ENCODE measurements around the gene HABP4. TPM values are rescaled to one million over a fixed set of nuclear protein-coding genes. Genes with fewer than 3 reads are reported as not detected.

Gene HABP4
- total and polyA plus RNA-seq, 4 donors = 4.7 to 10.2 (median 8.2) TPM

DNA sequence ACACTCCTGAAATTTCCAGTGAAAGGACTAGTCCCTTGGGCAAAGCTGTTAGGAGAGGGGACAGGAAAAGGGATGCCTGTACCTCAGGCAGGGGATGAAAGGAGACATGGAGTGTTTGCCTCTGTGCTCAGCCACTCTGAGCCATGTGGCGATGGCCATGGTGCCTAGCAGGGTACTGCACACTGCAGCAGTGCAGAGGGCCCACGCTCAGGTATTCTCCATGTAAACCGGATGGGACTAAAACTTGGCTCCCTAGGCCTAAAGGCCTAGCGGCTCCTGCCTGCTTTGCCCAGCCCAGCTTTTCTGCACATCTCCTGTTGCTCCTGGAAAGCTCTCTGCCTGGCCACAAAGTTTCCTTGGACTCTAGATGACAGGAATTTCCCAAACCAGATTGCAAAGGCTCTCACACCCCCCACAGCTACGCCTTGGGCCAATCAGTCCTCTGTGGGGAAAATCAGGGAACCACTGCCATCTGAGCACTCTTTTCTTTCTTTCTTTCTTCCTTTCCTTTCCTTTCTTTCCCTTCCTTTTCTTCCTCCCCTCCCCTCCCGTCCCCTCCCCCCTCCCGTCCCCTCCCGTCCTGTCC, 44.3 kb downstream of the HABP4 start:
- H3K4me3 ChIP-seq = no peak overlapping the region
- TF ChIP-seq, protein P1, sequence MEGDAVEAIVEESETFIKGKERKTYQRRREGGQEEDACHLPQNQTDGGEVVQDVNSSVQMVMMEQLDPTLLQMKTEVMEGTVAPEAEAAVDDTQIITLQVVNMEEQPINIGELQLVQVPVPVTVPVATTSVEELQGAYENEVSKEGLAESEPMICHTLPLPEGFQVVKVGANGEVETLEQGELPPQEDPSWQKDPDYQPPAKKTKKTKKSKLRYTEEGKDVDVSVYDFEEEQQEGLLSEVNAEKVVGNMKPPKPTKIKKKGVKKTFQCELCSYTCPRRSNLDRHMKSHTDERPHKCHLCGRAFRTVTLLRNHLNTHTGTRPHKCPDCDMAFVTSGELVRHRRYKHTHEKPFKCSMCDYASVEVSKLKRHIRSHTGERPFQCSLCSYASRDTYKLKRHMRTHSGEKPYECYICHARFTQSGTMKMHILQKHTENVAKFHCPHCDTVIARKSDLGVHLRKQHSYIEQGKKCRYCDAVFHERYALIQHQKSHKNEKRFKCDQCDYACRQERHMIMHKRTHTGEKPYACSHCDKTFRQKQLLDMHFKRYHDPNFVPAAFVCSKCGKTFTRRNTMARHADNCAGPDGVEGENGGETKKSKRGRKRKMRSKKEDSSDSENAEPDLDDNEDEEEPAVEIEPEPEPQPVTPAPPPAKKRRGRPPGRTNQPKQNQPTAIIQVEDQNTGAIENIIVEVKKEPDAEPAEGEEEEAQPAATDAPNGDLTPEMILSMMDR (IDR thresholded peaks at IDR 0.05; ENCODE audit: control extremely low read depth, extremely low read depth) = no peak
- no peak overlapping the region for H3K27ac ChIP-seq (ENCODE audit: low read depth in 1 of 2, low read length in 1 of 2)
- no peak overlapping the region for H3K9ac ChIP-seq (ENCODE audit: insufficient read depth in 1 of 2, low read length in 2 of 2)
- no peak for ATAC-seq (ENCODE audit: insufficient read depth, low FRiP score)
- peaks cover under 1 to 9% (median 3%) of the 10 kb centered on the region in 4 donors for H3K36me3 ChIP-seq (ENCODE audit: control insufficient read depth in 4 of 4, insufficient read depth in 4 of 4, low read length in 4 of 4)
- no peak for DNase-seq
- 85 to 96% methylated on average over 8 of the region's 8 CpGs for WGBS, 2 donors
- H3K9me3 ChIP-seq (ENCODE audit: control insufficient read depth in 4 of 4, insufficient read depth in 3 of 4, low read length in 3 of 4) = no peaks in the 10 kb centered on the region
- H3K27me3 ChIP-seq (ENCODE audit: control insufficient read depth in 3 of 3, insufficient read depth in 3 of 3, low read length in 2 of 3) = no peaks in the 10 kb centered on the region
- peaks cover 0 to 8% (median 0%) of the 10 kb centered on the region in 5 donors for H3K4me1 ChIP-seq (ENCODE audit: control insufficient read depth in 5 of 5, insufficient read depth in 5 of 5, low read length in 5 of 5)

DNA sequence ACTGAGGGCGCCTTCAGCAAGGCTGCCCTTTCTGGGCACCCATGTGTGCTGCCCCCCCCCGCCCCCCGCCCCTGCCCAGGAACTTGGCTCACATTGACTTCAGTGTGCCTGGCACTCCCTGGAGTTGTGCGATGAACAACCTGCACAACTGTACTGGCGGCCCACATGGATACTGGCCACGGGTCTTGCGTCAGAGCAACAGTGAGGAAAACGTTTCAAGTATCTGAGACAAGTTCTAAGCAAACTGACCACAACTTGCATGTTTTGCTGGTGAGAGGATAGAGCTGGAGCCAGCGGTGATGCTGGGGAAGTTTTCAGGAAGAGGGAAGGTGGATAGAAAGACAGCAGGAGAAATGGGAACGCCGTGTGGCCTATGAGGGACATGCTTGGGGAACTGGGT, 45.4 kb downstream of the HABP4 start:
- Histone ChIP-seq H3K4me1 (ENCODE audit: control insufficient read depth in 5 of 5, insufficient read depth in 5 of 5, low read length in 5 of 5) (peaks cover 0 to 8% (median 0%) of the 10 kb centered on the region in 5 donors), H3K27ac (ENCODE audit: low read depth in 1 of 2, low read length in 1 of 2) (no peak overlapping the region), H3K27me3 (ENCODE audit: control insufficient read depth in 3 of 3, insufficient read depth in 3 of 3, low read length in 2 of 3) (no peaks in the 10 kb centered on the region), H3K4me3 (no peak overlapping the region), H3K9ac (ENCODE audit: insufficient read depth in 1 of 2, low read length in 2 of 2) (no peak overlapping the region), H3K36me3 (ENCODE audit: control insufficient read depth in 4 of 4, insufficient read depth in 4 of 4, low read length in 4 of 4) (peaks cover 0 to 6% (median 0%) of the 10 kb centered on the region in 4 donors), H3K9me3 (ENCODE audit: control insufficient read depth in 4 of 4, insufficient read depth in 3 of 4, low read length in 3 of 4) (no peaks in the 10 kb centered on the region)
- 71 to 76% methylated on average over 11 of the region's 11 CpGs for WGBS, 2 donors
- ATAC-seq (ENCODE audit: insufficient read depth, low FRiP score) = no peak
- TF ChIP-seq, protein P1 (IDR thresholded peaks at IDR 0.05; ENCODE audit: control extremely low read depth, extremely low read depth) = no peak
- DNase-seq = no peak

DNA sequence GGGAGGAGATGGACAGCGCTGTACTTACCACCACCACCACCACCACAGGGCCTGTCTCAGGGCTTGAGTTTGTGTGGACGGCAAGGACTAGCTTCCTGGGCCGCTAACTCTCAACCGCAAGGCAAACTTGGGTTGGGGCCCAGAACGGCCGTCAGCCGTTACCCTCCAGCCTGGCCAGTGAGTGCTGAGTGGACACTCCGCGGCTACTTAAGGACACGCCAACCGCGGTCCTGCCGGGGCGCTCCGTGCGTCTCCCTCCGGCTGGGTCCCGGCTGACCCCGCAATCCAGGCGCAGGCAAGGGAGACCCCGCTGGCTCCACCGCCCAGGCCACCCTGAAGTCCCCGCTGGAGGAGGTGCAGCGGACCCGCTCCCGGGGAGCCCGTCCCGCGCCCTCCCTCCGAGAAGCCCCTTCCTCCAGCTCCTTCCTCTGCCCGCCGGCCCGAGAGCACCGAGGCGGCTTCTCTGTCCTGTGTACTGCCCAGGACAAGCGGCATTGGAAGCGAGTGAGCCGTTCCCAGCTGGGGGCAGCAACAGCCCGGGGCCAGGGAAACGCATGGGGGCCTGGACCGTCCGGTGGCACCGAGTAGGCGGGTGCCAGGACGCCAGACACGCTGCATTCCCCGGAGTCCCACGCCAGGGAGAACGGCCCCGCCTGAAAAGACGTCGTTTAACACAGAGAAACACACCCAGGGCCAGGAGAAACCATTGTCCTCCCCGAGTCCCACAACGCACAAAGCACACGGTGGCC, 46.6 kb downstream of the HABP4 start:
- TF ChIP-seq, protein P1 (IDR thresholded peaks at IDR 0.05; ENCODE audit: control extremely low read depth, extremely low read depth) = no peak
- Histone ChIP-seq H3K9me3 (ENCODE audit: control insufficient read depth in 4 of 4, insufficient read depth in 3 of 4, low read length in 3 of 4) (no peaks in the 10 kb centered on the region), H3K27me3 (ENCODE audit: control insufficient read depth in 3 of 3, insufficient read depth in 3 of 3, low read length in 2 of 3) (no peaks in the 10 kb centered on the region), H3K27ac (ENCODE audit: low read depth in 1 of 2, low read length in 1 of 2) (no peak overlapping the region), H3K4me3 (no peak overlapping the region), H3K4me1 (ENCODE audit: control insufficient read depth in 5 of 5, insufficient read depth in 5 of 5, low read length in 5 of 5) (peaks cover 0 to 6% (median 0%) of the 10 kb centered on the region in 5 donors), H3K9ac (ENCODE audit: insufficient read depth in 1 of 2, low read length in 2 of 2) (no peak overlapping the region), H3K36me3 (ENCODE audit: control insufficient read depth in 4 of 4, insufficient read depth in 4 of 4, low read length in 4 of 4) (peaks cover 0 to 3% (median 0%) of the 10 kb centered on the region in 4 donors)
- no peak for ATAC-seq (ENCODE audit: insufficient read depth, low FRiP score)
- 96 to 97% methylated on average over 55 of the region's 55 CpGs for WGBS, 2 donors
- DNase-seq = no peak

All from lung (tissue), 12 donors.